ENCODE results near the gene CIZ1. TPM values are rescaled to one million over a fixed set of nuclear protein-coding genes. Genes with fewer than 3 reads are reported as not detected.

CIZ1 gene
- polyA plus RNA-seq, 1 of the 3 experiments (the other 2 are of a cell fraction): 37.0 TPM

GRCh38 chr9:128211981-128212281, 20.6 kb upstream of the CIZ1 start:
- POLR2A ChIA-PET: no interaction called here
- 87% methylated on average over 2 of the region's 2 CpGs for WGBS (ENCODE audit: low lambda C conversion rate)
- H3F3A ChIP-seq (replicated peaks; ENCODE audit: insufficient read depth): peaks cover 16% of the 10 kb centered on the region

More at GRCh38 chr9:128211981-128212281, 20.6 kb upstream of the CIZ1 start:
- H3K4me2 ChIP-seq: no peak overlapping the region
- H4K20me1 ChIP-seq (ENCODE audit: insufficient read depth): no peaks in the 10 kb centered on the region
- no peaks in the 10 kb centered on the region for H3K9me2 ChIP-seq
- H3K27me3 ChIP-seq (ENCODE audit: insufficient read depth): no peaks in the 10 kb centered on the region
- H2AFZ ChIP-seq (ENCODE audit: low read depth): no peak overlapping the region
- CTCF ChIA-PET: interaction anchor here (1.4 kb wide), 1 partner anchor 9 kb away, joined by 6 read pairs; the partner anchor contains the start of gene DNM1
- no peak for DNase-seq
- H3K9me3 ChIP-seq: no peaks in the 10 kb centered on the region
- peaks cover 0 to 3% of the 10 kb centered on the region in 2 experiments for H3K36me3 ChIP-seq (replicated peaks in 1 of 2; ENCODE audit: control insufficient read depth in 1 of 2, insufficient read depth in 2 of 2, low read length in 1 of 2)
- H3K79me2 ChIP-seq (ENCODE audit: insufficient read depth): no peaks in the 10 kb centered on the region
- H3K27ac ChIP-seq (ENCODE audit: low read depth in 2 of 2, low read length in 1 of 2): no peak overlapping the region
- H3K4me3 ChIP-seq (ENCODE audit: low read depth in 2 of 2, low read length in 1 of 2): no peak overlapping the region
- TF ChIP-seq CHD2 (IDR thresholded peaks at IDR 0.05; ENCODE audit: low read length, partially characterized antibody): no peak
- TF ChIP-seq FOSL2 (IDR thresholded peaks at IDR 0.05; ENCODE audit: borderline replicate concordance, low read depth): no peak
- no peak for TF ChIP-seq ELF1 (IDR thresholded peaks at IDR 0.05)
- no peak for TF ChIP-seq EZH2phosphoT487 (IDR thresholded peaks at IDR 0.05; ENCODE audit: borderline replicate concordance, low read depth)
- TF ChIP-seq REST (IDR thresholded peaks at IDR 0.05; ENCODE audit: low read depth, low read length): no peak
- no peak for TF ChIP-seq JUND (IDR thresholded peaks at IDR 0.05)
- TF ChIP-seq GABPA (IDR thresholded peaks at IDR 0.05; ENCODE audit: low read depth): no peak
- no peak for TF ChIP-seq POLR2AphosphoS5 (IDR thresholded peaks at IDR 0.05; ENCODE audit: low read depth, low read length)
- no peak for TF ChIP-seq SMC3 (IDR thresholded peaks at IDR 0.05; ENCODE audit: low read depth, low read length)
- no peak for TF ChIP-seq FOXM1 (IDR thresholded peaks at IDR 0.05; ENCODE audit: low read depth)
- TF ChIP-seq USF1 (IDR thresholded peaks at IDR 0.05; ENCODE audit: borderline replicate concordance, low read depth): no peak
- no peak for TF ChIP-seq MAX (IDR thresholded peaks at IDR 0.05; ENCODE audit: low read depth)
- TF ChIP-seq USF2 (IDR thresholded peaks at IDR 0.05; ENCODE audit: borderline replicate concordance, low read depth, low read length): no peak
- TF ChIP-seq TEAD4 (IDR thresholded peaks at IDR 0.05; ENCODE audit: borderline replicate concordance, insufficient read depth): no peak
- H3K9ac ChIP-seq: no peak overlapping the region
- peaks cover 18 to 24% of the 10 kb centered on the region in 2 experiments; a peak in 3 of 4 replicates for H3K4me1 ChIP-seq (ENCODE audit: control insufficient read depth in 1 of 2, insufficient read depth in 2 of 2, low read depth in 1 of 2, low read length in 1 of 2)

All from SK-N-SH (cell line).